Naive thymus-derived CD4-positive, alpha-beta T cell (primary cell): ENCODE results near the gene CLASRP. TPM values are rescaled to one million over a fixed set of nuclear protein-coding genes. Genes with fewer than 3 reads are reported as not detected.
A peak's percentile ranks its signal among the peaks of the same experiment; 100 is the strongest.

Experiments used
- ATAC-seq: fragments of 150-1000 bp; cut with Tn5 transposase; 2 replicates; pipeline ENCODE4 v1.10.0; 2021; ENCODE audit warnings: mild to moderate bottlenecking, moderate library complexity
- CTCF ChIA-PET: fragments of 350-600 bp; sonication (Branson Sonifier 250); formaldehyde crosslinking; loops from one replicate; lab custom pipeline; 2021; ENCODE audit warnings: antibody characterized with exemption; lab: Charles Lee
- POLR2A ChIA-PET: fragments of 350-600 bp; sonication (Branson Sonifier 250); formaldehyde crosslinking; loops from one replicate; lab custom pipeline; 2021; ENCODE audit warnings: antibody characterized with exemption, inconsistent platforms; lab: Charles Lee
- DNase-seq, 9 donors: peaks; one replicate each; pipeline versions ENCODE4 v3.0.0 to v3.0.0-alpha.2; 2020 to 2022; ENCODE audit warnings: mixed read lengths in 1 of 9
- H3K27ac ChIP-seq: one replicate; pipeline ENCODE4 v1.7.0; 2013; ENCODE audit warnings: mild to moderate bottlenecking, low read depth, low read length, moderate library complexity
- H3K27me3 ChIP-seq, 2 donors: one replicate each; pipeline ENCODE4 v1.7.0; 2013; ENCODE audit warnings: low read length in 2 of 2, mild to moderate bottlenecking in 2 of 2, moderate library complexity in 2 of 2; ENCODE audit not compliant: control insufficient read depth in 2 of 2, insufficient read depth in 2 of 2
- H3K36me3 ChIP-seq, 3 experiments: 1 replicate in 2 of 3; 2 replicates in 1 of 3; pipeline ENCODE4 v1.7.0; 2013; ENCODE audit warnings: low read length in 3 of 3, mild to moderate bottlenecking in 3 of 3, moderate library complexity in 1 of 3; ENCODE audit not compliant: insufficient read depth in 3 of 3, control insufficient read depth in 2 of 3
- H3K4me1 ChIP-seq, 2 donors: one replicate each; pipeline ENCODE4 v1.7.0; 2013; ENCODE audit warnings: low read length in 2 of 2, mild to moderate bottlenecking in 2 of 2, moderate library complexity in 1 of 2; ENCODE audit not compliant: control insufficient read depth in 2 of 2, insufficient read depth in 2 of 2
- H3K4me3 ChIP-seq: 2 replicates; pipeline ENCODE4 v1.7.0; 2013; ENCODE audit warnings: mild to moderate bottlenecking, low read length
- H3K9me3 ChIP-seq, 3 experiments: 1 replicate in 2 of 3; 2 replicates in 1 of 3; pipeline ENCODE4 v1.7.0; 2013; ENCODE audit warnings: low read length in 3 of 3; ENCODE audit not compliant: control insufficient read depth in 2 of 3
- H3K27ac Mint-ChIP-seq, 9 donors: one replicate each; pipeline ENCODE4 v1.8.0; 2020 to 2022; ENCODE audit warnings: mixed read lengths in 9 of 9, mild to moderate bottlenecking in 8 of 9, moderate library complexity in 5 of 9, inconsistent platforms in 2 of 9
- H3K27me3 Mint-ChIP-seq, 5 donors: one replicate each; pipeline ENCODE4 v1.8.0; 2021 to 2022; ENCODE audit warnings: mixed read lengths in 5 of 5, mild to moderate bottlenecking in 1 of 5
- H3K36me3 Mint-ChIP-seq, 5 donors: one replicate each; pipeline ENCODE4 v1.8.0; 2020 to 2022; ENCODE audit warnings: mixed read lengths in 5 of 5, mild to moderate bottlenecking in 3 of 5, inconsistent platforms in 1 of 5
- H3K4me1 Mint-ChIP-seq, 7 donors: one replicate each; pipeline ENCODE4 v1.8.0; 2020 to 2022; ENCODE audit warnings: mixed read lengths in 7 of 7, mild to moderate bottlenecking in 3 of 7, inconsistent platforms in 1 of 7
- H3K4me3 Mint-ChIP-seq, 10 donors: one replicate each; pipeline ENCODE4 v1.8.0; 2020 to 2022; ENCODE audit warnings: mild to moderate bottlenecking in 10 of 10, mixed read lengths in 10 of 10, moderate library complexity in 6 of 10, inconsistent platforms in 2 of 10
- H3K9me3 Mint-ChIP-seq, 11 donors: one replicate each; pipeline ENCODE4 v1.8.0; 2020 to 2022; ENCODE audit warnings: mixed read lengths in 11 of 11, mild to moderate bottlenecking in 4 of 11, inconsistent platforms in 1 of 11, moderate library complexity in 1 of 11
- intact Hi-C, 2 donors: fragments of 100-400 bp; cut with micrococcal nuclease; formaldehyde crosslinking; loops; one replicate each; pipeline ENCODE4 v1.15.1; 2023
- polyA plus RNA-seq, 2 donors: library from polyadenylated mRNA; unstranded; fragments of 300-500 nt; fragmentation: Illumina TruSeq; gene quantifications; one replicate each; pipeline ENCODE4 v1.2.3, GENCODE V29; 2021
- total RNA-seq, 6 experiments: library from RNA in 5 of 6; stranded (reverse) in 5 of 6; gene quantifications; 1 replicate in 5 of 6; 2 replicates in 1 of 6; pipeline ENCODE4 v1.2.3 and lab custom pipeline; 2021 to 2026

The CLASRP gene
- total and polyA plus RNA-seq, 7 experiments from 2014 or later = 3.6 to 185 (median 152) TPM

DNA sequence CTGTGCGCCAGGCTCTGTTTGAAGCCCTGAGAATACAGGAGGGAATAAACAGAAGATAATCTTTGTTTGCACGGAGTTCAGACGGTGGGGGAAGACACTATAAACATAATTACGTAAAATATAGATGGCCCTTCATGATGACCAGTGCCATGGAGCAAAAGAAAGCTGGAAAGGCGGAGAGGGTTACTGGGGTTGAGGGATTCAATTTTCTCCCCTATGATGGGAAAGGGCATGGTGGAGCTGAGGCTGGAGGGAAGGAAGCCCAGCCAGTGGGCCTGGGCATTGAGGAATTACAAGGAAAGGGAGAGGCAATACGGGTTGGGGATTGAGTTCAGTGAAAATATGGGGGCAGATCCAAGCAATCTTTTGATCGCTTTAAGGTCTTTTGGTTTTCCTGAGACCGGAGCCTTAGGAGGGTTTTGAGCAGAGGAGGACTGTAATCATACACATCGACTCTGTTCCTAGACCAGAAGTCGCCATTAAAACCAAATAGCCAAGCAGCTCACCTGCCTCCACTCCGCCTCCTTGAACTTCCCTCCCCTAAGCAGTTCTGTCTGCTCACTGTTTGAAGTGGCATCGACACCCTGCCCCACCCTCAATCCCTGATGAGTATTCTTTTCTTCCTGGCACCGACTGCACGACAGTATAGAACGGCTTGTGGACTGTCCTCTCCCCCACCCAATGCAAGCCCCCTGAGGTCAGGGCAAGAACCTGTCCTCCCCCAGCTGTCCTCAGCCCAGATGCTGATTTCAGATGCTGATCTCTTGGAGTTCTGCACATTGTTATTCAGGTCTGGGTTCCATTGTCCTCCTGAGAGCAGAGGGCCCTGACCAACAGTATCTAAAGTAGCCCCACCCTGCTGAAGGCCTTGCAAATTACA lies 38.2 kb downstream of the CLASRP start:
- no peak for DNase-seq
- Mint-ChIP-seq H3K36me3 (peaks cover 5 to 7% (median 7%) of the 10 kb centered on the region in 5 donors), H3K9me3 (no peaks in the 10 kb centered on the region), H3K4me3 (peak overlapping the region; percentile 55 to 86 (median 74)), H3K27me3 (no peaks in the 10 kb centered on the region), H3K4me1 (peaks cover 29 to 49% (median 43%) of the 10 kb centered on the region in 7 donors), H3K27ac (peak overlapping the region in 8 of 9 donors; percentile 19 to 95 (median 65))
- ChIA-PET POLR2A (interaction anchor here (1.4 to 1.6 kb wide), 2 partner anchors 15 to 37 kb away, joined by 4 to 13 read pairs; partner anchors contain the start of gene PPP1R37), CTCF (no interaction called here)
- no peak for ATAC-seq
- peaks cover 0 to 14% (median 0%) of the 10 kb centered on the region in 3 experiments for H3K36me3 ChIP-seq
- peaks cover 22 to 31% of the 10 kb centered on the region in 2 donors for H3K4me1 ChIP-seq
- peak overlapping the region; percentile 58 for H3K4me3 ChIP-seq
- no peak overlapping the region for H3K27ac ChIP-seq
- intact Hi-C loops = loop anchor here (1.0 to 5.0 kb wide), 4 partner anchors 18 to 100 kb away; partner anchors contain the start of genes CLASRP (in 2 of the 2), RELB (in 2 of the 2), BLOC1S3 (in 1 of the 2) and TRAPPC6A (in 1 of the 2)
- no peaks in the 10 kb centered on the region for H3K9me3 ChIP-seq
- no peaks in the 10 kb centered on the region for H3K27me3 ChIP-seq

DNA sequence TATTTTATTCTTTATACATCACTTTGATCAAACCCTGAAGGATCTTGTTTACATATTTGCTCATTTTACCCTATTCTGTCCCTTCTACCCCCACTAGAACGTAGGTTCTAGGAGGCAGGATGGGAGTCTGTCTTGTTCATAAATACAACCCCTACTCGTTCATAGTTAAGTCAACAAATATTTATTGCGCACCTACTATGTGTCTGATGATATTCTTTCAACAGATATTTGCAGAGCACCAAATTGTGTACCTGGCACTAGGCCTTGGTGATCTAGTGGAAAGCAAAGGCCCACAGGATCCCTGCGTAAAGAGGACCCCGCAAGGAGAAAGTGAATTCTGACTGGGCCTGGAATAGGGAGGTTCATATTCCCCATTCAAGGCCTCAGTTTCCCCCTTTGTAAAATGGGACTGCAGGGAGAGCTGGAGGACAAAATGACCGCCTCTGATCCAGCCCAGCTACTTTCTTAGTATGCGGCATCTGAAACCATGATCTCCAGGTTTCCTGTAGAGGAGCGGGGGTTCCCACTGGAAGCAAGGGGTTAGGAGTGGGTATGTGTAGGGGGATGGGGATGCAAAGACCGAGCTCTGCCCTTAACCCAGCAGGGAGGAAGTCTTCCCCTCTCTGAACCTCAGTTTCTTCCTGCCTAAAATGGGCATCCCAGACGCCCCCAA lies 39.7 kb downstream of the CLASRP start:
- no peaks in the 10 kb centered on the region for H3K27me3 ChIP-seq
- H3K27me3 Mint-ChIP-seq = no peaks in the 10 kb centered on the region
- H3K27ac Mint-ChIP-seq = peak overlapping the region in 8 of 9 donors; percentile 28 to 85 (median 67)
- peak overlapping the region; percentile 99 for H3K4me3 ChIP-seq
- H3K27ac ChIP-seq = peak overlapping the region; percentile 86
- no peaks in the 10 kb centered on the region for H3K9me3 ChIP-seq
- ChIA-PET POLR2A (interaction anchor here (1.4 to 2.4 kb wide), 5 partner anchors 9 to 99 kb away, joined by 3 to 21 read pairs (median 7); partner anchors contain the start of genes CLASRP, PPP1R37 and TRAPPC6A), CTCF (no interaction called here)
- intact Hi-C loops = loop anchor here (1.0 to 5.0 kb wide), 4 partner anchors 14 to 100 kb away; partner anchors contain the start of genes BLOC1S3 (in 2 of the 2), RELB (in 2 of the 2) and TRAPPC6A (in 2 of the 2)
- no peaks in the 10 kb centered on the region for H3K9me3 Mint-ChIP-seq
- DNase-seq (no peak), ATAC-seq (no peak)
- H3K4me3 Mint-ChIP-seq = peak overlapping the region; percentile 87 to 99 (median 94)
- H3K36me3 ChIP-seq = peaks cover 0 to 18% (median 0%) of the 10 kb centered on the region in 3 experiments
- peaks cover 7 to 10% (median 10%) of the 10 kb centered on the region in 5 donors for H3K36me3 Mint-ChIP-seq
- peaks cover 32 to 53% (median 48%) of the 10 kb centered on the region in 7 donors for H3K4me1 Mint-ChIP-seq
- peaks cover 22 to 31% of the 10 kb centered on the region in 2 donors for H3K4me1 ChIP-seq

DNA sequence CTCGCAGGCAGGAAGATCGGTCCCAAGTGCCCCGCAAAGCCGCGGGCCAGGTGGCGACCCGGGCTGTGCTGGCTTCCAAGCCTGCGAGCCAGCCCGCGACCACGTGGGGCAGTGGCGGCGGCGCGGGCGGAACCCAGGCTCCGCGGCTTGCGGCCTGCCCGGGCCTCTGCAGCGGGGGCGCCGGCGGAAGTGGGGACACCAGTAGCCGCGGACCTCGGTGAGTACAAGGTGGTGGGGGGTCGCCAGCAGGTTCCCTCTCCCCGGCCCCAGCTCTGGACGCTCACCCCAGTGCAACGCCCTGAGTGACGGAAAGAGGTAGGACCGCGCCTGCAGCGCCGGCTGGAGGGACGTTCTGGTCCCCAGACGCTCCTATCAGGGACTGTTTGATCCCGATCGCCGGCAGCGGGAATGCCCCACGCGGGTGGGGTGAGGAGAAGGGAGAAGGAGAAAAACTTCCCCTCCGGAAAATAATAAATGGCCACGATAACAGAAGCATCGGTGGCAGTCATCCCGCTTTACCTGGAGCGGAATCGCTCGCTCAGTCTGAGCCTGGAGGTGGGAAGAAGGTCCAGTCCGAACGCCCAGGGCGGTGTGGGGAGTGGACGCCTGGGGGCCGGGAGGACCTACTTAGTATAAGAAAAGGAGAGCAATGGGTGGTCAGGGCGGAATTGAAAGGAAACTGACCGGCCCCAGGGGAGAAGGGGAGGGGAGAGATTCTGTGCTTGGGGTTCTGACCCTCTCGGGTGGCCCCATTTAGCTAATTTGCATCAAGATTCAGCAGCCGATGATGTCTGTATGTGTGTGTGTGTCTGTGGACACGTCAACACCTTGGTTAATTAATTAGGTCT lies 40.4 kb downstream of the CLASRP start, which contains the start of gene GEMIN7:
GEMIN7 (plus strand) TSS at position 198 of the 848 bp plus-strand sequence. CDS start 10,855 bp downstream, outside the sequence.
- intact Hi-C loops = loop anchor here (1.0 to 5.0 kb wide), 4 partner anchors 13 to 99 kb away; partner anchors contain the start of genes BLOC1S3 (in 2 of the 2), RELB (in 2 of the 2) and TRAPPC6A (in 2 of the 2)
- Mint-ChIP-seq H3K9me3 (no peaks in the 10 kb centered on the region), H3K36me3 (peaks cover 7 to 10% (median 10%) of the 10 kb centered on the region in 5 donors), H3K27ac (peak within 1 kb of the TSS; percentile 79 to 94 (median 84)), H3K27me3 (no peaks in the 10 kb centered on the region), H3K4me3 (peak within 1 kb of the TSS; percentile 87 to 99 (median 94)), H3K4me1 (peaks cover 32 to 53% (median 48%) of the 10 kb centered on the region in 7 donors)
- CTCF ChIA-PET = interaction anchor here (0.7 kb wide), 1 partner anchor 20 kb away, joined by 8 read pairs; no protein-coding TSS in a partner anchor
- H3K4me3 ChIP-seq = peak within 1 kb of the TSS; percentile 99
- no peaks in the 10 kb centered on the region for H3K27me3 ChIP-seq
- H3K4me1 ChIP-seq = peaks cover 22 to 31% of the 10 kb centered on the region in 2 donors
- H3K27ac ChIP-seq = peak within 1 kb of the TSS; percentile 86
- H3K36me3 ChIP-seq = peaks cover 0 to 18% (median 0%) of the 10 kb centered on the region in 3 experiments
- POLR2A ChIA-PET = interaction anchor here (1.0 to 2.4 kb wide), 7 partner anchors 8 to 98 kb away, joined by 3 to 21 read pairs (median 6); partner anchors contain the start of genes CLASRP, PPP1R37 and TRAPPC6A
- no peaks in the 10 kb centered on the region for H3K9me3 ChIP-seq
- ATAC-seq = peak; percentile 76
- DNase-seq = peak; percentile 60 to 90 (median 75)

DNA sequence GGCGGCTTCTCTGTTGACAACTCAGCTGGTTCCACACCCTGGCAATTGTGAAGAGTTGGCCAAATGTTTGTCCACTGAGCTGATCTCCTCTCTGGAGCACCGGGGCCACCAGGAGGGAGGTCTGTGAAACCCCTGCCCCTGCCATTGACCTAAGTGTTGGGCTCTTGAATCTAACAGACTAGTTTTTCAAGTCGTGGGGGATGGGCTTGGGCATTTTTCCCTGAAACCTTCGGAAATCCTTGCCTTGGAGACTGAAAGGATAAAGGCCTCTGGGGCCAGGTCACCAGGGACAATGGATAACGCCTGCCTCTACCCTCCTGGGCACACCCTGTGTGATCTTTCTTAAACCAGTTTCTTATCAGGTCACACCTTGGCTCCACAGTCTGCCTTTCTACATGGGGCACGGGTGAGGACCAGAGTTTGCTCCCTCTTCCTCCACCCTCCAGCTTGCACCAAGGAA lies 41.1 kb downstream of the CLASRP start:
- Mint-ChIP-seq H3K27ac (peak overlapping the region in 8 of 9 donors; percentile 52 to 94 (median 84)), H3K9me3 (no peaks in the 10 kb centered on the region), H3K27me3 (no peaks in the 10 kb centered on the region), H3K4me3 (peak overlapping the region; percentile 87 to 99 (median 94)), H3K36me3 (peaks cover 7 to 10% (median 10%) of the 10 kb centered on the region in 5 donors), H3K4me1 (peaks cover 32 to 53% (median 48%) of the 10 kb centered on the region in 7 donors)
- H3K4me3 ChIP-seq = peak overlapping the region; percentile 99
- intact Hi-C loops = loop anchor here (1.0 to 5.0 kb wide), 4 partner anchors 12 to 98 kb away; partner anchors contain the start of genes BLOC1S3 (in 2 of the 2), RELB (in 2 of the 2) and TRAPPC6A (in 2 of the 2)
- ATAC-seq = no peak
- POLR2A ChIA-PET = interaction anchor here (1.0 to 2.4 kb wide), 3 partner anchors 12 to 92 kb away, joined by 3 to 21 read pairs (median 5); partner anchors contain the start of gene PPP1R37
- H3K27me3 ChIP-seq = no peaks in the 10 kb centered on the region
- H3K36me3 ChIP-seq = peaks cover 0 to 20% (median 0%) of the 10 kb centered on the region in 3 experiments
- no peaks in the 10 kb centered on the region for H3K9me3 ChIP-seq
- peak overlapping the region; percentile 86 for H3K27ac ChIP-seq
- H3K4me1 ChIP-seq = peaks cover 20 to 31% of the 10 kb centered on the region in 2 donors
- DNase-seq = no peak
- CTCF ChIA-PET = interaction anchor here (0.7 kb wide), 1 partner anchor 21 kb away, joined by 8 read pairs; no protein-coding TSS in a partner anchor

DNA sequence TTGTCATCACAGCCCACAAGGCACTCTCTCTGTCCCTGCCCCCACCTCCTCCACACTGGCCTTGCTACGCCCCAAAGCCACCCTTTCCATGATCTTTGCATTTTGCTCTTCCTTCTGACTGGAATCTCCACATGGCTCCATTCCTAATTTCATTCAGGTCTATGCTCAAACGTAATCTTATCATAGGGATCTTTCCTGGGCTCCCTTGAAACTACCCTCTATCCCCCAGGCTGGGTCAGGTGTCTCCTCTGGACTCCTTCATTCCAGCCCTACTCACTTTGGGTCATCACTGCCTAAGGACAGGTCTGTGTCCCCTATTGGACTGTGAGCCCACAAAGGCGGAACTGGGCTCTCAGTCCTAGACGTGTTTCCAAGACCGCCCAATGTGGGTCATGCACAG lies 43.3 kb downstream of the CLASRP start:
- ATAC-seq (no peak), DNase-seq (no peak)
- H3K4me3 ChIP-seq = no peak overlapping the region
- H3K9me3 Mint-ChIP-seq = no peaks in the 10 kb centered on the region
- peaks cover 12 to 24% of the 10 kb centered on the region in 2 donors for H3K4me1 ChIP-seq
- ChIA-PET POLR2A (no interaction called here), CTCF (interaction anchor here (0.7 kb wide), 1 partner anchor 32 kb away, joined by 4 read pairs; no protein-coding TSS in a partner anchor)
- H3K27me3 Mint-ChIP-seq = no peaks in the 10 kb centered on the region
- H3K36me3 Mint-ChIP-seq = peaks cover 7 to 13% (median 10%) of the 10 kb centered on the region in 5 donors
- intact Hi-C loops = no loop called here
- no peaks in the 10 kb centered on the region for H3K9me3 ChIP-seq
- peak overlapping the region in 8 of 10 donors; percentile 6 to 81 (median 38) for H3K4me3 Mint-ChIP-seq
- peaks cover 0 to 25% (median 0%) of the 10 kb centered on the region in 3 experiments for H3K36me3 ChIP-seq
- H3K4me1 Mint-ChIP-seq = peaks cover 26 to 47% (median 43%) of the 10 kb centered on the region in 7 donors
- H3K27ac Mint-ChIP-seq = peak overlapping the region in 3 of 9 donors; percentile 49 to 91 (median 75)
- H3K27me3 ChIP-seq = no peaks in the 10 kb centered on the region
- H3K27ac ChIP-seq = no peak overlapping the region
